Measurements from ENCODE around the gene OR13C5. TPM values are rescaled to one million over a fixed set of nuclear protein-coding genes. Genes with fewer than 3 reads are reported as not detected.

Gene OR13C5
- total RNA-seq, 1 donor from 2014 or later = not detected

DNA sequence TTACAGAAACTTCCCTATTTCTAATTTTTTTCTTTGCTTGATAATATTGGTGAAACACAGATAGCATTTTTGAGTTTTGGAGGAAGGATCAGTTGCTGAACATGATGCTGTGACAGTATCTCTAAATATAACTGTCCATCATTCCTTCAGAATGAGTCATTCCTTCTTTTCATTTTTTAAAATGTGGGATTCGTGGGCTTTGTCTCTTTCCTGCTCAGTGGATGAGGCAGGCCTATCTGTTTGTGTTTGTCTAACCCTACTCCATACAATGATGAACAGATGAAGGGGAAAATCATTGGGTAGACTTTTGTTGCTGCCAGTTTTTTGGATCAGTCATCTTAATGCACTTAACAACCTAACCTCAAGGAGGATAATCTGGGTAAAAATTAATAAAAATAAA lies 46.0 kb downstream of the OR13C5 start:
- Histone ChIP-seq H3K27ac (no peak overlapping the region), H3K36me3 (no peaks in the 10 kb centered on the region), H3K27me3 (no peaks in the 10 kb centered on the region), H3K4me1 (no peaks in the 10 kb centered on the region), H3K4me3 (no peak overlapping the region), H3K9me3 (no peaks in the 10 kb centered on the region)
- no peak for DNase-seq (ENCODE audit: extremely low spot score in 2 of 2)
- TF ChIP-seq, protein P1, sequence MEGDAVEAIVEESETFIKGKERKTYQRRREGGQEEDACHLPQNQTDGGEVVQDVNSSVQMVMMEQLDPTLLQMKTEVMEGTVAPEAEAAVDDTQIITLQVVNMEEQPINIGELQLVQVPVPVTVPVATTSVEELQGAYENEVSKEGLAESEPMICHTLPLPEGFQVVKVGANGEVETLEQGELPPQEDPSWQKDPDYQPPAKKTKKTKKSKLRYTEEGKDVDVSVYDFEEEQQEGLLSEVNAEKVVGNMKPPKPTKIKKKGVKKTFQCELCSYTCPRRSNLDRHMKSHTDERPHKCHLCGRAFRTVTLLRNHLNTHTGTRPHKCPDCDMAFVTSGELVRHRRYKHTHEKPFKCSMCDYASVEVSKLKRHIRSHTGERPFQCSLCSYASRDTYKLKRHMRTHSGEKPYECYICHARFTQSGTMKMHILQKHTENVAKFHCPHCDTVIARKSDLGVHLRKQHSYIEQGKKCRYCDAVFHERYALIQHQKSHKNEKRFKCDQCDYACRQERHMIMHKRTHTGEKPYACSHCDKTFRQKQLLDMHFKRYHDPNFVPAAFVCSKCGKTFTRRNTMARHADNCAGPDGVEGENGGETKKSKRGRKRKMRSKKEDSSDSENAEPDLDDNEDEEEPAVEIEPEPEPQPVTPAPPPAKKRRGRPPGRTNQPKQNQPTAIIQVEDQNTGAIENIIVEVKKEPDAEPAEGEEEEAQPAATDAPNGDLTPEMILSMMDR (IDR thresholded peaks at IDR 0.05) = no peak
- TF ChIP-seq POLR2A (IDR thresholded peaks at IDR 0.05) (no peak), POLR2AphosphoS5 (IDR thresholded peaks at IDR 0.05; ENCODE audit: insufficient read depth in 1 of 2, low read depth in 1 of 2) (no peak)
- intact Hi-C loops (cut with DNase I) = no loop called here

Other genes with a start within 250 kb of the OR13C5 start
- not detected for gene OR13F1, start 95.2 kb downstream of the OR13C5 start, total RNA-seq
- gene OR13C4, start 72.2 kb downstream of the OR13C5 start, total RNA-seq = not detected
- gene OR13C3, start 62.6 kb downstream of the OR13C5 start, total RNA-seq = not detected
- gene OR13C8, start 30.2 kb downstream of the OR13C5 start, total RNA-seq = not detected
- not detected for gene OR13C2, start 6.2 kb upstream of the OR13C5 start, total RNA-seq
- not detected for gene OR13C9, start 18.8 kb upstream of the OR13C5 start, total RNA-seq
- gene OR13D1, start 95.1 kb upstream of the OR13C5 start, total RNA-seq = not detected
- 25.8 TPM for gene NIPSNAP3A, start 148.3 kb upstream of the OR13C5 start, total RNA-seq
- 0.49 TPM for gene NIPSNAP3B, start 164.7 kb upstream of the OR13C5 start, total RNA-seq

Measured in vagina (tissue), 2 donors.